Suprapubic skin (tissue), 4 donors: ENCODE data around the gene CD47. TPM values are rescaled to one million over a fixed set of nuclear protein-coding genes. Genes with fewer than 3 reads are reported as not detected.

Source experiments
- DNase-seq, 2 donors: peaks; one replicate each; pipeline ENCODE4 v3.0.0-alpha.2; 2019; ENCODE audit warnings: low spot score in 2 of 2
- H3K27ac ChIP-seq: fragments of 200-600 bp; sonication (generic); one replicate; pipeline ENCODE4 v1.5.1; 2019
- H3K27me3 ChIP-seq: fragments of 200-600 bp; sonication (generic); one replicate; pipeline ENCODE4 v1.5.1; 2019
- H3K36me3 ChIP-seq: fragments of 200-600 bp; sonication (generic); one replicate; pipeline ENCODE4 v1.5.1; 2019
- H3K4me1 ChIP-seq: fragments of 200-600 bp; sonication (generic); one replicate; pipeline ENCODE4 v1.5.1; 2019
- H3K4me3 ChIP-seq: fragments of 200-600 bp; sonication (generic); one replicate; pipeline ENCODE4 v1.5.1; 2019; ENCODE audit warnings: mild to moderate bottlenecking
- H3K9me3 ChIP-seq: fragments of 200-600 bp; sonication (generic); one replicate; pipeline ENCODE4 v1.5.1; 2019
- CTCF ChIP-seq, 2 donors: fragments of 200-600 bp in 1 of 2; fragments of 450-650 bp in 1 of 2; sonication (generic) in 1 of 2; IDR thresholded peaks; one replicate each; pipeline ENCODE4 v1.5.1; 2016 to 2019; ENCODE audit warnings: antibody characterized with exemption in 2 of 2, mild to moderate bottlenecking in 1 of 2, moderate library complexity in 1 of 2
- EP300 ChIP-seq: sonication (generic); formaldehyde crosslinking; IDR thresholded peaks from one replicate; pipeline ENCODE4 v1.6.1; 2017; ENCODE audit warnings: antibody characterized with exemption
- POLR2A ChIP-seq, 2 donors: fragments of 450-650 bp; IDR thresholded peaks; one replicate each; pipeline ENCODE4 v1.6.1; 2017; ENCODE audit warnings: antibody characterized with exemption in 2 of 2, mild to moderate bottlenecking in 2 of 2, moderate library complexity in 2 of 2
- POLR2AphosphoS5 ChIP-seq, 3 donors: sonication (generic); formaldehyde crosslinking; IDR thresholded peaks; one replicate each; pipeline ENCODE4 v1.6.1; 2017; ENCODE audit warnings: antibody characterized with exemption in 3 of 3
- WGBS: methylation state at CpG from one replicate; pipeline ENCODE4 v1.1.5; 2018; 5-methylcytosine and 5-hydroxymethylcytosine counted together
- total RNA-seq, 4 donors: library from RNA; depleted of rRNA; stranded (reverse); fragments of >200 nt; gene quantifications; one replicate each; pipeline ENCODE4 v1.1.0, GENCODE V29; 2016

CD47 gene
- total RNA-seq, 4 donors from 2014 or later = 37.8 to 94.4 (median 41.8) TPM

DNA sequence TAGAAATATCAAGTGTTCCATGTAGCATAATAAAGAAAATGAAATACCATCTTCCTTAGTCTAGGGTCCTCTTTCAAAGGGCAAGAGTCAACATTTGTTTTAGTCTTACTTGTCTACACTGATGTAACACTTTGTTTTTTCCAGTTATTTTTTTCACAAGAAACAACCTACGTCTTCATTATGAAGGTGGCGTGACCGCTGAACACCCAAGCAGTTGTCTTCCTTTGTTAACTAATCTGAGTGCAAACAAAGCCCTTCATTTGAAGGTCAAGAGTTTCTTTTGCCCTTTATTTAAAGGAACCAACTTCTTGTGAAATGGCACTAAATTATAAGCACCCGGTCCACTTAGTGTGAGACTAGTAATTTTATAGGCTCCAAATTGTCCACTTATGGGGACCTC lies 73.2 kb downstream of the CD47 start:
- TF ChIP-seq EP300 (no peak), CTCF (IDR thresholded peaks at IDR 0.05) (no peak), POLR2A (IDR thresholded peaks at IDR 0.05) (no peak), POLR2AphosphoS5 (IDR thresholded peaks at IDR 0.05) (no peak)
- H3K4me1 ChIP-seq = peaks cover 6% of the 10 kb centered on the region
- DNase-seq = no peak
- H3K4me3 ChIP-seq = no peak overlapping the region
- no peaks in the 10 kb centered on the region for H3K9me3 ChIP-seq
- H3K27ac ChIP-seq = no peak overlapping the region
- H3K36me3 ChIP-seq = no peaks in the 10 kb centered on the region
- H3K27me3 ChIP-seq = no peaks in the 10 kb centered on the region
- 92% methylated on average over 4 of the region's 4 CpGs for WGBS

GRCh38 chr3:108014943-108015342 lies 75.9 kb downstream of the CD47 start:
- Histone ChIP-seq H3K27ac (no peak overlapping the region), H3K9me3 (no peaks in the 10 kb centered on the region), H3K27me3 (no peaks in the 10 kb centered on the region), H3K4me1 (no peaks in the 10 kb centered on the region), H3K36me3 (no peaks in the 10 kb centered on the region), H3K4me3 (no peak overlapping the region)
- WGBS = 96% methylated on average over 2 of the region's 2 CpGs
- TF ChIP-seq POLR2AphosphoS5 (IDR thresholded peaks at IDR 0.05) (no peak), POLR2A (IDR thresholded peaks at IDR 0.05) (no peak), CTCF (IDR thresholded peaks at IDR 0.05) (no peak), EP300 (no peak)
- no peak for DNase-seq

DNA sequence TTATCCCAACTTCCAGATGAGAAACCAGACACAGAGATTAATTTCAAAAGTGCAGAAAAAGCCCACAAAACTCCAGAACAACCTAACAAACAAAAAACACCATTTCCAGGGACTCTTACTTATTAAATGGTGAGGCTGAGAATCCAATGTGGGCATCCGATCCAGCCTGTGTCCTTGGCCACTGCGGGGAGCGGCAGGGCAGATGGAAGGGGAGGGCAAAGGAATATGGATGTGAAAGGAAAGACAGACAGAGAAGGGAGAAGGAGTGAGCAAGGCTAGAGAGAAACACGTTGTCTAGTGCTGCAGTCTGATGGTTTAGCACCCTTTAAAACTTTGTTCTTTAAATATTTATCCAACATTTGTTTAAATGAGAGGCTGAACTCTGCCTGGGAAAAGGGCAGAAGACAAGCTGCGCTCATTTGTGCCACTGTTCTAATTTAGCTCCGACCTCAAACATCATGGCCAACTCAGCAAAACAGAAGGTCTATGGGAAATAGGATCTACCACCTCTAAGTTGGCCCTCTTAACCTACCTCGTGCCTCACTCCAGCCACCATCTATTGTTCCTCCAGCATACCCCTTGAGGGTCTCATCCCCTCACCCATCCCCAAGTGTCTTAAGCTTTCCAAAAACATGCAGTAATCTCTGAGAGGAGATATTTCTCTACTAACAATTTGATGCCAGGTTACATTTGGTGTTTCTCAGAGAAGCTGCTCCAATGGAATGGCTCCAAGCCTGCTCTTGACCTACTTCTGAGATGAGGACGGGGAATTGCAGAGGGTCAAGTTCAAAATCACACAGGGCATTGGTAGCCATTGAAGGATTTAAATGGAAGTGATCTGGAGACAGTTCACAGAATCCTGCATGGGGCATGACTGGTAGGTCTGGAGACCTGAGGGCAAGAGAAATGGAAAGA lies 77.4 kb downstream of the CD47 start:
- DNase-seq = no peak
- Histone ChIP-seq H3K27ac (no peak overlapping the region), H3K27me3 (no peaks in the 10 kb centered on the region), H3K4me1 (no peaks in the 10 kb centered on the region), H3K36me3 (no peaks in the 10 kb centered on the region), H3K4me3 (no peak overlapping the region), H3K9me3 (no peaks in the 10 kb centered on the region)
- no peak for TF ChIP-seq CTCF (IDR thresholded peaks at IDR 0.05)
- 96% methylated on average over 8 of the region's 8 CpGs for WGBS

- no peak overlapping the region for H3K27ac ChIP-seq
- WGBS = 94% methylated on average over 8 of the region's 8 CpGs
Measured at GRCh38 chr3:108012304-108012703, 78.5 kb downstream of the CD47 start.

More at GRCh38 chr3:108012304-108012703, 78.5 kb downstream of the CD47 start:
- DNase-seq = no peak
- no peaks in the 10 kb centered on the region for H3K36me3 ChIP-seq
- H3K4me1 ChIP-seq = peaks cover 1% of the 10 kb centered on the region
- no peaks in the 10 kb centered on the region for H3K9me3 ChIP-seq
- no peaks in the 10 kb centered on the region for H3K27me3 ChIP-seq
- no peak overlapping the region for H3K4me3 ChIP-seq
- TF ChIP-seq POLR2A (IDR thresholded peaks at IDR 0.05) (no peak), EP300 (no peak), POLR2AphosphoS5 (IDR thresholded peaks at IDR 0.05) (no peak), CTCF (IDR thresholded peaks at IDR 0.05) (no peak)
